Coronary artery (tissue), 2 donors: ENCODE data around the gene PRTN3.
"Not testable (repeated sequence)": the region's sequence is repeated elsewhere in the genome, so short reads cannot be mapped to it uniquely, and the experiment has no call there.

Source experiments
- DNase-seq: peaks from one replicate; pipeline ENCODE4 v3.0.0-alpha.2; 2017; ENCODE audit warnings: low spot score
- H3K27ac ChIP-seq, 2 donors: fragments of 200-600 bp; sonication (generic); one replicate each; pipeline ENCODE4 v1.5.1; 2016 to 2019
- H3K4me3 ChIP-seq: fragments of 200-600 bp; sonication (generic); 2 replicates; pipeline ENCODE4 v1.5.1; 2016; ENCODE audit warnings: mild to moderate bottlenecking, moderate library complexity
- TF ChIP-seq, protein P1 (sequence below): fragments of 200-600 bp; sonication (generic); IDR thresholded peaks from one replicate; pipeline ENCODE4 v1.5.1; 2019; ENCODE audit warnings: antibody characterized with exemption

PRTN3 gene

GRCh38 chr19:876780-877314 lies 36.0 kb downstream of the PRTN3 start:
- H3K27ac ChIP-seq, result no peak overlapping the region
- TF ChIP-seq, protein P1, sequence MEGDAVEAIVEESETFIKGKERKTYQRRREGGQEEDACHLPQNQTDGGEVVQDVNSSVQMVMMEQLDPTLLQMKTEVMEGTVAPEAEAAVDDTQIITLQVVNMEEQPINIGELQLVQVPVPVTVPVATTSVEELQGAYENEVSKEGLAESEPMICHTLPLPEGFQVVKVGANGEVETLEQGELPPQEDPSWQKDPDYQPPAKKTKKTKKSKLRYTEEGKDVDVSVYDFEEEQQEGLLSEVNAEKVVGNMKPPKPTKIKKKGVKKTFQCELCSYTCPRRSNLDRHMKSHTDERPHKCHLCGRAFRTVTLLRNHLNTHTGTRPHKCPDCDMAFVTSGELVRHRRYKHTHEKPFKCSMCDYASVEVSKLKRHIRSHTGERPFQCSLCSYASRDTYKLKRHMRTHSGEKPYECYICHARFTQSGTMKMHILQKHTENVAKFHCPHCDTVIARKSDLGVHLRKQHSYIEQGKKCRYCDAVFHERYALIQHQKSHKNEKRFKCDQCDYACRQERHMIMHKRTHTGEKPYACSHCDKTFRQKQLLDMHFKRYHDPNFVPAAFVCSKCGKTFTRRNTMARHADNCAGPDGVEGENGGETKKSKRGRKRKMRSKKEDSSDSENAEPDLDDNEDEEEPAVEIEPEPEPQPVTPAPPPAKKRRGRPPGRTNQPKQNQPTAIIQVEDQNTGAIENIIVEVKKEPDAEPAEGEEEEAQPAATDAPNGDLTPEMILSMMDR, result no peak
- H3K4me3 ChIP-seq, result no peak overlapping the region
- DNase-seq, result no peak

GRCh38 chr19:877992-878660 lies 37.3 kb downstream of the PRTN3 start:
- H3K4me3 ChIP-seq, DNase-seq, H3K27ac ChIP-seq: not testable (repeated sequence)

GRCh38 chr19:878751-879561 lies 38.2 kb downstream of the PRTN3 start:
- not testable (repeated sequence) for DNase-seq, H3K4me3 ChIP-seq, H3K27ac ChIP-seq

- H3K27ac ChIP-seq, result no peak overlapping the region
- TF ChIP-seq, protein P1, result no peak
- DNase-seq, result no peak
- H3K4me3 ChIP-seq, result no peak overlapping the region
Measured at GRCh38 chr19:879711-880438, 39.1 kb downstream of the PRTN3 start.

- Histone ChIP-seq H3K27ac (no peak overlapping the region), H3K4me3 (no peak overlapping the region)
- DNase-seq, result no peak
- TF ChIP-seq, protein P1, result no peak
Measured at GRCh38 chr19:881385-882071, 40.7 kb downstream of the PRTN3 start.

GRCh38 chr19:882871-883497 lies 42.2 kb downstream of the PRTN3 start:
- TF ChIP-seq, protein P1, result no peak
- Histone ChIP-seq H3K4me3 (no peak overlapping the region), H3K27ac (no peak overlapping the region)
- no peak for DNase-seq

DNA sequence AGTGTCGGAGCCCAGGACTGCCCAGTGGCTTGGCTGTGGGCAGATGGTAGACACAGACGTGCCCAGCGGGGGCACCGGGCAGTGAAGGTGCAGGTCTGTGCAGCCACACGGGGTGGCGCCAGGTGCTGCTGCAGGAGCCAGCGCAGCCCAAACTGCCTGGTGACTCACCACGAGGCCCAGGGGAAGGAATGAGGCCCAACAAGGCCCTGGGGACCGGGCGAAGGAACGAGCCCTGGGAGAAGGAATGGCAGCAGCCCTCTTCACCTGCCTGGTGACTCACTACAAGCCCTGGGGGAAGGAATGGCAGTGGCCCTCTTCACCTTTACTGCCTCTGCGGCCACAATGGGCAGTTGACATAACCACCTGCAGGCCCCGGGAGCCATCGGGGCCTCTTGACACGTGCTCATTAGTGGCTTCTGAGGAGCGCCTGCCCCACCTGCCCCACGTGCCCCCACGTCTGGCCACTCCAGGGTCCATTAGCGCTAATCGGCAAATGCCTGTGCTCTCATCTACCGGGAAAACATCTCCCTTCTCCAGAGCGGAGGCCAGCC lies 42.9 kb downstream of the PRTN3 start:
- DNase-seq, result no peak
- TF ChIP-seq, protein P1, result no peak
- H3K4me3 ChIP-seq, result no peak overlapping the region
- no peak overlapping the region for H3K27ac ChIP-seq
